Right renal cortex interstitium (tissue), 3 donors: ENCODE results near the gene EDNRA. TPM values are rescaled to one million over a fixed set of nuclear protein-coding genes. Genes with fewer than 3 reads are reported as not detected.
"Not testable (repeated sequence)": the region's sequence is repeated elsewhere in the genome, so short reads cannot be mapped to it uniquely, and the experiment has no call there.

Experiments
- DNase-seq, 3 donors: peaks; one replicate each; pipeline ENCODE4 v3.0.0-alpha.2; 2013; ENCODE audit warnings: low read depth in 3 of 3, low spot score in 2 of 3
- polyA plus RNA-seq, 3 donors: library from polyadenylated mRNA; unstranded; fragments of 120-200 nt; gene quantifications; one replicate each; pipeline ENCODE4 v1.2.1, GENCODE V29; 2013; ENCODE audit not compliant: insufficient read length in 3 of 3

EDNRA gene
- polyA plus RNA-seq, result 10 to 100 TPM; 86.5 to 97.8 (median 95.8) TPM

DNA sequence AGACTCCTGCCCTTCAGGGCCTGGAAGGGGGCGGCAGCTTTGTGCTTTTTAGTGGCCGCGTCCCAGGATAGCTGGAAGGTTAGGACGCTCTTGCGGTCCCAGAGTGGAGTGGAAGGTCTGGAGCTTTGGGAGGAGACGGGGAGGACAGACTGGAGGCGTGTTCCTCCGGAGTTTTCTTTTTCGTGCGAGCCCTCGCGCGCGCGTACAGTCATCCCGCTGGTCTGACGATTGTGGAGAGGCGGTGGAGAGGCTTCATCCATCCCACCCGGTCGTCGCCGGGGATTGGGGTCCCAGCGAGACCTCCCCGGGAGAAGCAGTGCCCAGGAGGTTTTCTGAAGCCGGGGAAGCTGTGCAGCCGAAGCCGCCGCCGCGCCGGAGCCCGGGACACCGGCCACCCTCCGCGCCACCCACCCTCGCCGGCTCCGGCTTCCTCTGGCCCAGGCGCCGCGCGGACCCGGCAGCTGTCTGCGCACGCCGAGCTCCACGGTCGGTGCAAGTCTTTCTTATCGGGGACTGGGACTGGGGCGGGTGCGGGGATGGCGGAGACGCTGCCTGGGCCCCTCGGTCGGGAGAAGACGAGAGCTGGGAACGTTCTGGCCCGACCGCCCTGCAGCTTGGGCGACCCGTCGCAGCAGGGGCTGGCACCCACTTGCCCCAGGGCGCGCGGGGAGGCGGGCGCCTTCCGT, at the start of gene EDNRA:
Gene EDNRA, plus strand, starts transcription at position 207 of the 686 bp plus-strand sequence. CDS start 4,585 bp downstream, outside the sequence.
- DNase-seq, result peak in 1 of 3 donors; percentile 33

DNA sequence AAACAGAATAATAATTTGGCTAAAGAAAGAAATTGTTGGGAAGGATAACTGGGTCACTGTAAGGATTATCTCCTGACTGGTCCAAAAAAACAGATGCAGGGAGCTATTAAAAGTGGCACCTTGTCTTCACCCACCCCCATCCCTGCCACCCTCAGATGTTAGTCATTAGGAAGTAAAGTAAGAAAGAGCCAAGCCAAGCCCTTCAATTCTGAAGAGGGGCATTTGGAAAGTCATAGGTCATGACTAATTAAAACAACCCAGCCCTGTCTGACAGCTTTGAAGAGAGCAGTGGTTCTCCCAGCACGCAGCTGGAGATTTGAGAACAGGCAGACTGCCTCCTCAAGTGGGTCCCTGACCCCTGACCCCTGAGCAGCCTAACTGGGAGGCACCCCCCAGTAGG, 46.5 kb upstream of the EDNRA start:
- DNase-seq, result not testable (repeated sequence)

DNA sequence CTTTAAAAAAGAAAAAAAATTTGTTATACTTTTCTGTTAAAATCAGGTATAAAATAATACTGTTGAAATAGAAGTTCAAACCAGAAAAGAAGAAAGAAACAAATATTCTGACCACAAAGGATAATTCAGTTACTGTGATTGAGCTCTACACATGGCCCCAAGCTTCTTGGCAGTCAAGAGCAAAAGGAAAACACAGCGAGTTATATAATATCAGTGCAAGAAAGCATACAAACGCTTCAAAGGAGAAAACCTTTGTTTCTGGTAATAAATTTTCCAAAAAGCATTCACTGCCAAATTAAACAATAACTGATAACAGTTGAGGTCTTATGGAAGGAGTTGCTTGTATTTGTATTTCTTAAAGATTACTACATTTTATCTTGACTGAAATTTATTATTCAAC, 40.5 kb upstream of the EDNRA start:
- no peak for DNase-seq

DNA sequence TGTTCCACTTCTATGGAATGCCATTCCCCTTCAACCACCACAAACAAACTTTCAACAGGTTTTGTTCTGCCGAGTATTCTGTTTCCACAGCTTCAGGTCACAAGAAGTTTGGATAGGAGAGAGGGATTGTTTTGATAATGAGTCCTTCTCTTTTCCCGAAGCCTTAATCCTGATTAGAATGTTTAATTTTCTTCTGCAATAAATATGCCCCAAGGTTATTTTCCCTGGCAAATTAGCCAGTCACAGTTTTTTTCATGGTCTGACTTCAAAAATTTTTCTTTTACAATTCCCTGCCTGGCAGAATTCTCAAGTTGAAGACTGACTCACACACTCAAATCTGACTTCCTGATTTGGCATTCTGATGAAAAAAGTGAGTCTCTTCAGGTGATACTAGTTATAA, 33.1 kb upstream of the EDNRA start:
- DNase-seq, result no peak

DNA sequence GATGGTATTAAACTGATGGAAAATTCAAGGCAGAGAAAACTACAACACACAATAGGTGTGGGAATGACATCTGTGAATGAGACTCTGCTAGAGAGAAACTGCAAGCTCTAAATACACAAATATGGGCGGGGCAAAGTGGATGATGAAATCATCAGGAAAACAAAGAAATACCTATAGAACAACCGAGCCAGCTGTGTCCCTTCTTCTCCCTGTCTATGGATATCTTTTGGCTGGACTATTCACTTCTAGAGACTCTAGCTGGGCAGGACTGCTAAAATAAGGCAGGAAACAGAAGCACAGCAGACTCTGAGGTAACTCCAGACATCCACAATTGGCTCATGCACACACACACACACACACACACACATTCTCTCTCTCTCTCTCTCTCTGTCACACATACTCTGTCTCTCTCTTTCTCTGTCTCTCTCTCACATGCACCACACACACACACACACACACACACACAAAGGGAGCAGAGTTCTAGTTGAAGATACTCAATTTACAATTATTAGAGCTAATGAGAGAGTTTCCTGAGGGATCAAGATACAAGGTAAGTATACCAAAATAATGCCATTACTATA, 27.2 kb upstream of the EDNRA start:
- no peak for DNase-seq

DNA sequence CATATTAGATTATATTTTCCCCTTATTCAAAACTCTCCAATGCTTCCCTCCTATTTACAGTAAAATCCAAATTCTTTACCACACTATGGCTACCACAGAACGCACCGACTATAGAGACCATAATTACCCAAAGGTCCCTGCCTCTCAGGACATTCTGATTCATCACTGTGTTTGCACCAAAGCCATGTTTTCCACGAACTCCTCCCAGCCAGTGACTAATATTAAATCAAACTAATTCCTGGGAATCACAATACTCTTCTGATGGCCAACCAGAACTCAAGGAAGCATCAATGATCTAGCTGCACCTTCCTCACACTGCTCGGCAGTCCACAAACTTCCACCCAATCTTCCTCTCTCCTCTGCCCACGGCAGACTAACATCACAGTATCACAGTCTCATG, 24.2 kb upstream of the EDNRA start:
- no peak for DNase-seq

DNA sequence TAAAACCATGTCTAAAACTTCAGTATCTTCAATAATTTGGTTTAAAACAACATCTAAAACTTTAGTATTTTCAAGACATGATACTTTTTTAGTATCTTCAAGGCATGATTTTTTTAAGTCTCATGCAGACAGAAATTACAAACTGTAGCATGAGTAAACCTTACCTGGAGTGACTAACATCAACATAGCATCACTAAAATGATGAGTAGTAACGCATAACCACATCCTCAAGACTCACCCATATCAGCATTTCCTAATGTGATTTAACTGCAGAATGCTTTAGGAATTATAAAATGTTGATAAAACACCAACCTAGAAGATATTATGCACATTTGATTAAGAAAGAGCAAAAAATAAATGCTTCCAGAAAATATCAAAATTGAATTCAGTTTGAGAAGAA, 19.7 kb upstream of the EDNRA start:
- DNase-seq, result no peak

DNA sequence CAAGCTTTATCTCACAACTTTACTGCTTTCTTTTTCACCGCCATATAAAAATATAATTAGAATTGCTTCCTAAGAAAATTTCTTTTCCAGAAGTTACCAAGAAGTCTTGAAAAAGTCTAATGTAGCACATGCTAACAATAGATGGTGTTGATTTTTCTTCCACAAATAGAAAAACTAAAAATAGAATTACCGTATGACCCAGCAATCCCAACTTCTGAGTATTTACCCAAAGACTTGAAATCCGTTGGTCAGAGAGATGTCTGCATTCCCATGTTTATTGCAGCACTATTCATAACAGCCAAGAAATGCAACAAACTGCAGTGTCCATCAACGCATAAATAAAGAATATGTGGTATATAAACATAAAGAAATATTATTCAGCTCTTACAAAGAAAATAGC, 17.8 kb upstream of the EDNRA start:
- no peak for DNase-seq

DNA sequence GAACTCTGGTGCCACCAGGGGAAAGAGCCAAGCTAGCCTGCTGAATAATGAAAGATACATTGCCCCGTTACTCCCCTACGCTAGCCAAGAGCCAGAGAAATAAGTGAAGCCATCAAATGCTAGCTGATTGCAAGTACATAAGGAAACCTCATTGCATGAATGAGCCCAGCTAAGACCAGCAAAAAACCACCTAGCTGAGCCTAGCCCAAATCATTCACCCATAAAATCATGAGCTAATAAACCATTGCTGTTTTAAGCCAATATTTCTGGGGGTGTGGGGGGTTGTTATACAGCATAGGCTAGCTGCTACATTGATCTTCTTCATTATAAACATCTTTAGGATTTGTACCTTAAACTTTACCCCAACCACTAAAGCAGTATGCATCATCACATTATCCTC, 15.4 kb upstream of the EDNRA start:
- DNase-seq, result no peak

DNA sequence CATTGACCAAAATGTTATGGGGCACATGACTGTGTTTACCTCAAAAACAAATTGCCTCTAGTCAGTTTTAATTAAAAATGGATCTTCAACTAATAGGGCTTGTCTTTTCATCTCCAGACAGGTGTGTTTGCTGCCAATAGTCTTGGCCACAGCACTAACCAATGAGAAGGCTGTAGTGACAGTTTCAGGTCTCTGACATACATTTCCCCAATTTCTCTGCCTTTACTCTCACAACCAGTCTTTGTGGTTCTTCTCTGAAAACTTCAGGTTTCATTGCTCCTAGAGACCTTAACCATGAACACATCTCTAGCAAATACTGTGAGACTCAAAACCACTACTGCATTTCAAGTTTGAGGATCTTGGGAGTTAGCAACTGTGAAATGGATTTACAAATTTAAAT, 3.5 kb upstream of the EDNRA start:
- DNase-seq, result no peak

DNA sequence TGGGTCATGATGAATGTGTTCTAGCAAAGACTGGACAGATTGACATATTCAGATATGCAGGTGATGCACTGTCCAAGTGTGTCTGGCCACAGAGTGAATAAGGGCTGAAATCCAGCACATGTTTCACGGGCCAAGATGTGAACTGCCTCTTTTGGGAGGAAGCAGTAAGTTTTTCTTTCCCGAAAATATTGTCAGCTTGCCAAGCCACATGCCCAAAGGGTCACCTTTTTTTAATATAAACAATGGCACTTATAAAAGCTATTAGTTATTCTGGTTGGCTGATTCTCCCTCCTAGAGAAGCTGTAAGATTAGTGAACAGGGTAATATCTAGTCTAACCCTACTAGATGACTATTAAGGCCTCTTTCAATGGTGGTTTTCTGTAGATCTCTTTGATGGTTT, 1.5 kb upstream of the EDNRA start:
- no peak for DNase-seq

DNA sequence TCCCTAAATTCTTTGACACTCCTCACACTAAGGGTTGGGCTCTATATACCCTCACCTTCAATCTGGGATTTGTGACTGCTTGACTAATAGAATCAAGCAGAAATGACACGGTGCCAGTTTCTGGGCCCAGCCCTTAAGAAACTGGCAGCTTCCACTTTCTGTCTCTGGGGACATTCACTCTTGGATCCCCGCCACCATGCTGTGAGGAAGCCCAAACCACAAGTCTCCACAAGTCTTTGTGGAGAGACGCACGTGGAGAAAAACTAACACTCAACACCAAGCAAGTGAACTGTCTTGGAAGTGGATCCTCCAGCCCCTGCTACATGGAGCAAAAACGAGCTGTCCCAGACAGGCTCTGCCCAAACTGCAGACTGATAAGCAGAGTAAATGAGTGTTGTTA, 1.1 kb upstream of the EDNRA start:
- DNase-seq, result no peak

DNA sequence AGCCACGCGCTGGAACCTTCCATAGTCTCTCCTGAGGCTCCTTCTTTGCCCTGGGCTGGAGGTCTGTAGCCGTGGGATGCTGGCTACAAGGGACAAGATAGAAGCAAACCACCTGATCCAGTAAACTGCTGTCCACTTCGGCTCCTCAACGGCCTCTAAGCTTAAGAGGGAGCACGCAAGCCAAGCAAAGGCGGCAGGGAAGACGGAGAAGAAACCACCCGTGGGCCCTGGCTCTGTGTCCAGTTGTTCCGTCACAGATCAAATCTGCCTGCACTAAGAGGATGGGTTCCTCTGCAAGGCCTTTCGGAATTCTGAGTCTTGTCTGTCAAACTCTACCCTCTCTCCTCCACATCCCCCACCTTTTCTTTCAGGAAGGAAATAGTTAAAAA, 401 bp upstream of the EDNRA start:
- no peak for DNase-seq

DNA sequence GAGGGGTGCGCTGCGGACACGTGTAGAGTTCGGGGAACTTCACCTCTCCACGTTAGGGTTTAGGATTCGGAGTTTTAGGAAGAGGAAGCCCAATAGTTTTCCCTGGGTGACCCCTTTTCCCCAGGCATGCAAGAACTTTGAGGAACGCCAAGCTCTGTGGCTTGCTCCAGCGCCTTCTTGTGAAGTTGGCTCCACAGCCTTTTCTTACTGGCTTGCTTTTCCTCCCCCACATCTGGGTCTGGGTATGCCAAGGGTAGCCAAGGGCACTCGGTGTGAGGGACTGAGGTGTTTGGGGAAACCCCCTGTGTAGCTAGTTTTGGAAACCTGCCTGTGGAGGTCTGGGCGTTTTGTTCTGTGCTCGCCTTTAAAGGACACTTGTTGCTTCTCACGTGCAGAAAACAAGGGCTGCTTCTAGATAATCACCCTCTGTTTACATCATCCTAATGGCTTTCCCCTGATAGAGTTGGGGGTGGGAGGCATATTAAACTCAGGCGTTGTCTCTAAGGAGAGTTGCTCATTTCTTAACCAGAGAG, 746 bp downstream of the EDNRA start:
- DNase-seq, result no peak

DNA sequence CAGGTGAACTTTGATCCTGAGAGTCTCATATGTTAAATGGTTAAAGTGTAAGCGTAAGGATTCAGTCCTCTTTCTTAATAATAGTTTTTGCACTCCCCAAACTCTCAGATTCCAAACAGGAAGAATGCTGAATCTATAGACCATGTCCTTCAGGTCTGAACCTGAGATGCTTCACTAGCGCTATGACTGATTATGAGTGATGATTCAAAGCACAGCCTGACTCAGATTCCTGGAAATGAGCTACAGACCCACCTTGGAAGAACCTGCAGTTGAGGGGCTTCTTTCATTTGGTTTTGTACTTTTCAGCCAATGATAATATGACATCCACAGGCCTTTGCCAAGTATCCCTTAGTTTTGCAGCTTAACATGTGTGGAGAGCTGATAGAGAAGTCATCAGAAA, 1.4 kb downstream of the EDNRA start:
- DNase-seq, result no peak

DNA sequence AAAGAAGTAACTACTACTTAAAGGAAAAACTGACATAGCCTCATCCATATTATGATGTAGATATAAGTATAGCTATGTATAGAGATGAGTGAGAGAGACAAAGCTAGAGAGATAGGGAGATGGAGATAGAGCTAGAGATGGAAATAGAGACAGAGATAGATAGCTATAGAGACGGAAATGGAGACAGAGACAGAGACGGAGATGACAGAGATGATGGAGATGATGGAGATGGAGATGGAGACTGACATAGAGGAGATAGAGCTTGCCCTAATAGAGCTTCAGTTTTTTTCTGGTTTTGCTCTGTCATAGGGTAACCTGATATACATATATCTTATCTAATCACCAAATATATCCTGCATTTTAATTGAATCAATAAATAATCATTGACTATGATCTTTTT, 4.3 kb downstream of the EDNRA start:
- no peak for DNase-seq

DNA sequence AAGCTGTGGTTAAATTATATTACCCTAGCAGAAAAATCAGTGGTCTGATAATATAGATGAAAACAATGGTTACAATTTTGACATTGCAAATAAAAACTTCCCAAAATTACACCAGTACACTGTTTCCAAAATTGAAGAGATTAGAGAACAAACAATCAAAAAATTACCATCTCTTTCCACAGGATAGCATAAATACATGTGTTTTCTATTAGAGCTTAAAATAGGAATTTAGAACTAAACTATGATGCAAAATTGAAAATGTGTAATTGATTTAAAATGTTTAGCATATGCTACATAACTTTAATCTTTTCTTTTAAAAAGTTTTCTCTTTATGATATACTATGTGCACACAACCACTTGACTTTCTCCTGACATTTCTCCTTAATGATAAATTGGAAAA, 6.7 kb downstream of the EDNRA start:
- no peak for DNase-seq

DNA sequence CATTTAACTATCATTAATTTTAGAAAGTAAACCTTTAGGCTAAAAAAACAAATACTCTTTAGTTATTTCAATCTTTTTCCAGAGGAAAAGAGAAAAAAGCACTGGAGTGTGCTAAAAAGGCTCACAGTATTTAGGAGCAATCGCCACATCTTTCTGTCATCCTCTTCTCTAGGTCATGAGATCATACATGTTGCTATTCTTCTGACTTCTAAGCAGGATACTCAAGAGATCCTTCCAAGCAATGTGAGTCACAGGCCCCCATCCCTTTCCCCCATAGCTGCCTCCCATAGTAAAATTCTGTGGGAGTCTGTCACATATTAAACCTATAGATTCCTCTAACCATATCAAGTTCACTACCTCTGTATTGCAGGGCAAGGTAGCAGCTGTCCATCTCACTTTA, 7.7 kb downstream of the EDNRA start:
- no peak for DNase-seq

DNA sequence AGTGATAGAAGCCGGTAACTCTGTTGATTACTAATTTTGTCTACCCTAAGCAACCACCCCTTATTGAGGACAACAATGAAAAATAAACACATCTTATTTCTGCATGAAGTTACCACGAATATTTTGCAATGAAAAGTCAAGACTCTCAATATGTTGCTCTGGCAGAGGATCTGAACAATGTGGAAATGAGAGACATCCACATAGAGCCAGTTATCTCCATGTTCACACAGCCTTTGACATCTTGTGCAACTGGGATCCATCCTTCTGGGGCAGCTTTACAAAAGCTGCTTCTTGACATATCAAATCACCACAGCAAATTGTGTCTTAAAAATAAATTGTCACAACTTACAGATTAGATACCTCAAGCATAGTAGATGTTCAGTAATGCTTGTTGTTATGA, 10.2 kb downstream of the EDNRA start:
- no peak for DNase-seq

DNA sequence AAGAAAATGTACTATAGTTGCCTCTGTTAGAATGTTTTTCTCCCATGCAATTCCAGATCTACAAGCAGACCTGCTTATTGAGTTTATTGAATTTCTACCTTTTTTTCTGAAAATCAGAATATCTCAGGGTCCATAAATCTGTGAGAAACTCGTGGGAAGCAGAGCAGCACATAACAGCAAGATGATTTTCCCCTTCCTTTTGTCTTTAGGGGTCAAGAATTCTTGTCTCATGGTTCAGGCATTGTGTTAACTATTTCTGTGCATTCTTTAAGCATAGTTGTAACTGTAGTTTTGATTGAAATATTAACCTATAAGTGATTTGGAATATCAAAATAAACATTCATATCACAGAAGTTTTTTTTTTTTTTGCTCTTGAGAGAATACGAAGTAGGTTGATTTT, 11.4 kb downstream of the EDNRA start:
- no peak for DNase-seq

DNA sequence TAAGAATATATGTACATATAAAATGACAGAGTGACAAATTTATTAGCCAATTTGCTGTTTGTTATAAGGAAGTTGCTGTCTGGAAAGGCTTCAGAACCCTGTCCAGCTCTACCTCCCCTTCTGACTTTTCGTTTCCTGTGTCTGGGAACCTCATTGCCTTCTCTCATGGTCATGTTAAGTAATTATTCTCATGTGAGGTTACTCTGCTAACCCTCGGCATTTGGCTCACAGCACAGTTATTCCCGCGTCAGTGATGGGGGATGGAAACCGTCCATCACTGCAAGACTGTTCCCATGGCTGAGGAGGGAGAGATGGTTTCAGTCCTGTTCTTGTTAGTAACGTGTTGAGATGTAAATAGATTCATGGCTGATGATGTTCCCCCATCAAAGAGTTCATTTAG, 11.9 kb downstream of the EDNRA start:
- peak in 2 of 3 donors; percentile 33 to 49 for DNase-seq

DNA sequence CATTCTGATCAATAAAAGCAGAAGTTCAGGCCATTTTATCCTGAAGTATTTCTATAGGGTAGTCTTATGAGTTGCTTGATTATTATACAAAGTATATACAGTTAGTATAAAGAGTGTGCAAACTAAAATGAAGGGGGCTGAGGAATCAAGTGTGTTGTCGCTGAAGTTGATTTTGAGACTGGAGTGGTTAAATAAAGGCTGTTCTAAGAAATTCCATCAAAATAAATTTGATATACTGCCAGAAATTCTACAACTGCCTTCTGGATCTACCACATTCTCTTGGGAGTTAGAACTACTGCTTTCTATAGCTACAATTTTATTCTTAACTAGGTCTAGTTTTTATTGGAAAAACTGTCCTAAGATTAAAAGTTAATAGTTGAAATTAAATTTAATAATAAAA, 12.4 kb downstream of the EDNRA start:
- DNase-seq, result no peak

DNA sequence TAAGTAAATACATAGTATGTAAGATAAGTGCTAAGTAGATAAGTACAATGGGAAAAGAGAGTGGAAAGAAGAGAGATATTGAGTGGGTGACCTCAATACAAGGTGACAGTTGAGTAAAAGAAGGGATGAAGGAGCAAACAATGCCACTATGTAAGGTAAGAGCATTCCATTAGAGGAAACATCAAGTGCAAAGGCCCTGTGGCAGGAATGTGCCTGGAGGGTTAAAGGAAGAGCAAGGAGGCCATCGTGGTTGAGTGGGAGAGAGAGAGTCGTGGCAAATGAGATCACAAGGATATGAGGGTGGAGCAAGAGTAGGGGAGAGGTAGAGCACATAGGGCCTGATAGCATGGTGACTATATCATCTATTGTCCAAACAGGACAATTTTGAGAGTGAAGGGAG, 13.4 kb downstream of the EDNRA start:
- no peak for DNase-seq
